ENCODE data around the gene ILKAP.

The ILKAP gene

DNA sequence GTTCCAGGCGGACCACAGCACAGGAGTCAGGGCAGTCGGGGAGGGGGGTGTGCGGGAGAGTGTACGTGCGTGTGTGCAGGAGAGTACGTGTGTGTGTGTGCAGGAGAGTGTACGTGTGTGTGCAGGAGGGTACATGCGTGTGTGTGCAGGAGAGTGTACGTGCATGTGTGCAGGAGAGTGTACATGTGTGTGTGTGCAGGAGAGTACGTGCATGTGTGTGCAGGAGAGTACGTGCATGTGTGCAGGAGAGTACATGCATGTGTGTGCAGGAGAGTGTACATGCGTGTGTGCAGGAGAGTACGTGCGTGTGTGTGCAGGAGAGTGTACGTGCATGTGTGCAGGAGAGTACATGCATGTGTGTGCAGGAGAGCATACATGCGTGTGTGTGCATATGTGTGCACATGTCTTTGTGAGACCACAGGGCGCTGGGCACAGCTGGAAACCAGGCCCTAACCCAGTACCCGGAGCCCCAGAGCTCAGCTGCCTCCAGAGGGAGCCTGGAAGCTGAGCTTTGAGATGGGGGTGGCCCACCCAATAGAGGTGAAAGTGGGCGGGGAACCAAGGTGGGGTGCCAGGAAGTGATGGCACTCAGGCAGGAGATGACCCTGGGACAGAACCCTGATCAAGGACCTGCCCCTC, 78.9 kb downstream of the ILKAP start:
- no peak for DNase-seq (ENCODE audit: low read depth, low spot score)

DNA sequence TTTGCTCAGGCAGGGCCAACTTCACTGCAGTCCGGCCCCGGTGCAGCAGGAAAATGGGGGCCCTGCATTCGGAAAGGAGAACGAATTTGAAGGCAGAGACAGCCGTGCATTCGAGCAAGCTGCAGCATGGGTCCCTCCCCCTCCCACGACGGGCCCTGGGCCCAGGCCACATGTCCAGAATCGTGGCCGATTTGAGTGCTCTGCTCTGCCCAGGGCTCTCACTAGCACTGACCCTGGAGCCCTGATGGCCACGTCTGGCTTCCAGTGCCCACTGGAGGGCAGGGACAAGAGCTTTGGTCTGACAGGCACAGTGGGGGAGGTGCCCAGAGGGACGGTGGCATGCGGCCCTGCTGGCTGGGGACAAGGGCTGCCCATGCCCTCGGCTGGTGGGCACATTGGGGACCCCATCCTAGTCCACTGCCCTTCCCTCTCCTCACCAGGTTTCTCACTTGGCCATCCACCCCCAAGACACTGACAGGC, 79.5 kb downstream of the ILKAP start:
- no peak for DNase-seq (ENCODE audit: low read depth, low spot score)

DNA sequence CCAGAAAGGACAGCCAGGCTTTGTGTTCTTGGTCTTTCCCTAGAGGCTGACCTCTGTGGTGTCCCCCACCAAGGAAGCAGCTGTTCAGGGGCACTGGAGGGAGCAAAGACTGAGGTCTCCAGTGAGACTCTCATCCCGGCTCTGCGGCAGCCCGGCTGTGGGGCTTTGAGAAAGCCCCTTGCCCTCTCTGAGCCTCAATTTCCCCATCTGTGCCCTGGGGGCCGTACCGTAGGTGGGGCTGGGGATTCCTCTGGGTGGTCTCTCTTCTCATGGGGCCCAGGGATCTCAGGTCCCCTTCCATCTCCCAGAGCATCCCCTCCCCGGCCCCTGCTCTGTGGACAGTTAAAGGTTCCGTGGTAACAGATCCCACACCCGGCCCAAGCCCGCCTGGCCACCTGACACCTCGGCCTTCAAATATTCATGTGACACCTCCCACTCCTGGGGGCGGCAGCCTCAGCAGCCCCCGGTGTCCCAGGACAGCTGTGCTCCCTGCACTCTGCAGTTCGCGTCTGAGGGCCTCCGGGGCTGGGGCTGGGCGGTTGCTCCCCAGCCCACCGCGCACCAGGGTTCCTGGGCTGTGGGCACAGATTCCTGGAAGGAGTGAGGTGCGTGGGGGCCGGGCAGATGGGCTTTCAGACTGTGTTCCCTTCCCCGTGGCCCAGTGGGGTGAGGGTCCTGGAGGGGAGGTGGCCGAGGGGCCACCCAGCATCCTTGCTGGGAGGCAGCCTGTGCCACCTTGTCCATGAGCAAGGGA, 80.1 kb downstream of the ILKAP start:
- no peak for DNase-seq (ENCODE audit: low read depth, low spot score)

DNA sequence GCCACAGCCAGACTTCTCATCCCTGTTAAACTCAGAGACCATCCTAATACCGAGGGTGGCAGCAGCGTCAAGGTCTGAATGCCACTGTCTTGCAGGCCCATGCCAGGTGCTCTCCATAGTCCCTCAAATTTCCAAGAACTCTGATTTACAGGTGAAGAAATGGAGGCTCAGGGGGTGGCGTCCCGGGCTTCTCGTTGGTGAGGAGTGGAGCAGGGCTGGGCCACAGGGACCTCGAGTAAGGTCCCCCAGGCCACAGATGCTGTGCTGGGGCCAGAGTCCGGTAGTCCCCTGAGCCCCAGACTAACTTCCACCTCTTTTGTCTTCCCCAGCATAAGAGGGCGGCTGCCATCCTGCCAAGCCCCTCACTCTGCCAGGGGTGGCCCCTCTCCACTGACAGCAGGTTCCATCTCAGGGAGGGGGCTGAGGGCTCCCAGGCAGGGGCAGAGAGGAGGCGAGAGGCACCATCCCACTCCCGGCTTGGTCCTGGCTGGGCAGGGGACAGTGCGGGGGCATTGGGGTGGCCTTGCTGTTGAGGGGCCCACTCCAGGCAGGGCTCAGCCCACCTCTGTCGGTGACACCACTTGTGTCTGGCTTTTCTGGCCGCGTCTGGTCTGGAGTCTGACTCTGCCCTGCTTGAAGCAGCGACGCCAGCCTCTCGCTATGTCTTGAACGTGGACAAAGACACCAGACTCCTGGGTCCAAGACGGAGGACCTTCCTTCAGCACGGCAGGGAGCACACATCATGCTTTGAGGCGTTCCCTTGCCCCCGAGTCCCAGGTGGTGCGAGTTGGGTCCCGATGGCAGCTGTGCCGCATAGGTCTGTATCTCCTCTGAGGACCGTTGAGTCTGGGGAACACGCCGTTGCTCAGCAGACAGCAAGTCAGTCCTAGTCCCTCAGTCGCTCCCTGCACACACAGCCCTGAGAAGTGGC, 80.9 kb downstream of the ILKAP start:
- DNase-seq (ENCODE audit: low read depth, low spot score) = no peak

DNA sequence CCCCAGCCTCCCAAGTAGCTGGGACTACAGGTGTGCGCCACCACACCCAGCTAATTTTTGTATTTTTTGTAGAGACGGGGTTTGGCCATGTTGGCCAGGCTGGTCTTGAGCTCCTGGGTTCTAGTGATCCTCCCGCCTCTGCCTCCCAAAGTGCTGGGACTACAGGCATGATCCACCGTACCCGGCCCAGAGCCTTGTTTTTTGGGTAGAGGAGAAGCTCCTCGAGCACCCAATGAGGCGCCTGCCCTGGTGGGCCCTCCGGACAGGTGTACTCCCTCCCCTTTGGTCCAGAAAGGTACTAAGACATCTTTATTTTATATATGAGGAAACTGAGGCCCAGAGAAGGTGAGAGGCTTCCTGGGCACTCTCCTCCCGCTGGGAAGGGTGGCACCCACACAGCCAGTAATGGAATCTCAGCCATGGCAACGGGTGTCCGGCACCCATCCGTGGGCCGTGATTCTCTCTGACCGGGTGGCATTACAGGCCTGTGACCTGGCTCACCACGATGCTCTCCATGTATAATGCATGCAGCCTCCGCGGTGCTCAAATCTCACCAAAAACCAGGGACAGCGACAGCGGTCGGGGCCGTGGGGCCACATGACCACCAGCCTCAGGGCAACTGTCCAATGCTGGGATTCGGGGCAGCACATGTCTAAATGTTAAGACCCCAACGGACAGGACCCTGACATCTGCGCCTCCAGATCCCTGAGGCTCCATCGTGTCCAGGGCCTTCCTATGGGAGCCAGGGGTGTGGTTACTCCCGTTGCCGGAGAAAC, 81.8 kb downstream of the ILKAP start:
- DNase-seq (ENCODE audit: low read depth, low spot score) = no peak

DNA sequence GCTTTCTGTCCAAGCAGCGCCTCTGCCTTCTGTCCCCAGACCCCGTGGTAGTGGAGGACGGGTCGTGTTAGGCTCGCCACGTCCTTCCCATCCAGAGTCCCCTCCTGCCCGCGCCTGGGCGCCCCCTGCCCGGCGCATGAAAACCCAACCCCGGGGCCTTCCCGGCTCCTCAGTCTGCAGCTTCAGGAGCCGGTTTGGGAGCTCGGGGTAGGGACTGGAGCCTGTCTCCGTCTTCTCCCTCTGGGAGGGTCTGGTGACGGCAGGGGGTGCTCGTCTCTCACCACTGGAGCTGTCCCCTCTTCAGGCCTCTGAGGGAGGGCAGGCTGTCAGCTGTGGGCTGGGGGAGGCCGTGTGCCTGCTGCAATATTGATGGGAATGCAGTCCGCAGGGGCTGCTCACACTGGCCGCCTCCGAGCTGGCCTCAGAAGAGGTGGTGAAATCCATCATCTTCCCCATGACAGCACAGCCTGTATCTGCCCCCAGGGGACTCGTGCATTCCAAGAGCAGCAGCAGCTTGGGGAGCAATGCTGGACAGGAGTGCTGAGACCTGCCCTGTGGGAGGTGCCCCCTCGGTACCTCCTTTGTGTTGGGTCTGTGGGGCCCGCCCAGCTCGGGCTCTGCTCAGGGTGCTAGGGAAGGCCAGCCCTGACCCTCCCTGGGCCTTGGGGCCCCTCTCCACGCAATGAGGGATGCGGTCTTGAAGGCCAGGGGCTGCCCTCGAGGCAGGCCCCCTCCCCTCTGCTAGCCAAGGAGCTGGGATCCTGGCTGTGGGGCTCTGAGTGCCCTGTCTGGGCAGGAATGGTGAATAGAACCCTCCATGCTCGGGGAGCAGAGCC, 82.8 kb downstream of the ILKAP start:
- no peak for DNase-seq (ENCODE audit: low read depth, low spot score)

Measured in smooth muscle cell of the brain vasculature (primary cell).